ENCODE data around the gene NPR2.

Gene NPR2

DNA sequence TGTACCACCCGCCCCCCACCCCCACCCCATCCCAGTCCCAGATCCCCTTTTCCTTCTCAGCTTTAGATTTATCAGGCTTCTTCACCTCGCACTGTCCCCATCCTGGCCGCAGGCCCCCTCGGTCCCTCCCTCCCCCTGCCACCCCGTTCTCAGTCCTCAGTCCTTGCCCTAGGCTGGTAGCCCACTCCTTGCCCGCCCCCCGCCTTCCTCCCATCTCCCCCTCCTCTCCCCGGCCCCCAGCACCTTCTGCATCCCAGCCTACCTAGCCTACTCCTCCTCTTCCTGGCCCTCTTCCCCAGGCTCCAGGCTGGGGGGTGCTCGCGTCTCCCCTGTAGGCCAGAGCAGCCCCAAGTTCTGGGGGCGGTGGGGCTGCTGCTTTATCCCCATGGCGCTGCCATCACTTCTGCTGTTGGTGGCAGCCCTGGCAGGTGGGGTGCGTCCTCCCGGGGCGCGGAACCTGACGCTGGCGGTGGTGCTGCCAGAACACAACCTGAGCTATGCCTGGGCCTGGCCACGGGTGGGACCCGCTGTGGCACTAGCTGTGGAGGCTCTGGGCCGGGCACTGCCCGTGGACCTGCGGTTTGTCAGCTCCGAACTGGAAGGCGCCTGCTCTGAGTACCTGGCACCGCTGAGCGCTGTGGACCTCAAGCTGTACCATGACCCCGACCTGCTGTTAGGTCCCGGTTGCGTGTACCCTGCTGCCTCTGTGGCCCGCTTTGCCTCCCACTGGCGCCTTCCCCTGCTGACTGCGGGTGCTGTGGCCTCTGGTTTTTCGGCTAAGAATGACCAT is 828 bp downstream of the NPR2 start:
- DNase-seq (ENCODE audit: extremely low spot score), result no peak
- ChIA-PET CTCF (interaction anchor here (1.3 to 2.4 kb wide), 5 partner anchors 20 to 90 kb away, joined by 4 to 11 read pairs (median 9); partner anchors contain the start of genes MSMP and SPAG8), POLR2A (no interaction called here)
- TF ChIP-seq, protein P1, sequence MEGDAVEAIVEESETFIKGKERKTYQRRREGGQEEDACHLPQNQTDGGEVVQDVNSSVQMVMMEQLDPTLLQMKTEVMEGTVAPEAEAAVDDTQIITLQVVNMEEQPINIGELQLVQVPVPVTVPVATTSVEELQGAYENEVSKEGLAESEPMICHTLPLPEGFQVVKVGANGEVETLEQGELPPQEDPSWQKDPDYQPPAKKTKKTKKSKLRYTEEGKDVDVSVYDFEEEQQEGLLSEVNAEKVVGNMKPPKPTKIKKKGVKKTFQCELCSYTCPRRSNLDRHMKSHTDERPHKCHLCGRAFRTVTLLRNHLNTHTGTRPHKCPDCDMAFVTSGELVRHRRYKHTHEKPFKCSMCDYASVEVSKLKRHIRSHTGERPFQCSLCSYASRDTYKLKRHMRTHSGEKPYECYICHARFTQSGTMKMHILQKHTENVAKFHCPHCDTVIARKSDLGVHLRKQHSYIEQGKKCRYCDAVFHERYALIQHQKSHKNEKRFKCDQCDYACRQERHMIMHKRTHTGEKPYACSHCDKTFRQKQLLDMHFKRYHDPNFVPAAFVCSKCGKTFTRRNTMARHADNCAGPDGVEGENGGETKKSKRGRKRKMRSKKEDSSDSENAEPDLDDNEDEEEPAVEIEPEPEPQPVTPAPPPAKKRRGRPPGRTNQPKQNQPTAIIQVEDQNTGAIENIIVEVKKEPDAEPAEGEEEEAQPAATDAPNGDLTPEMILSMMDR (IDR thresholded peaks at IDR 0.05; ENCODE audit: control extremely low read depth, extremely low read depth, low read depth, missing control alignments), result no peak

DNA sequence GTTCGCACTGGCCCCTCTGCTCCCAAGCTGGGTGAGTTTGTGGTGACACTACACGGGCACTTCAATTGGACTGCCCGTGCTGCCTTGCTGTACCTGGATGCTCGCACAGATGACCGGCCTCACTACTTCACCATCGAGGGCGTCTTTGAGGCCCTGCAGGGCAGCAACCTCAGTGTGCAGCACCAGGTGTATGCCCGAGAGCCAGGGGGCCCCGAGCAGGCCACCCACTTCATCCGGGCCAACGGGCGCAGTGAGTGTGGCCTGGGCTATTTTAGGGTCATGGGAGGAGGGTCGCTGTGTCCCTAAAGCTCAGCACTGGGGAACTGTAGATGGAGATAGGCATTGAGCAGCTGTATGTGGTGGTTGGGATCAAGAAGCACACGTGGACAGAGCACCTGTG is 1.4 kb downstream of the NPR2 start:
- CTCF ChIA-PET, result interaction anchor here (1.3 to 2.4 kb wide), 4 partner anchors 19 to 89 kb away, joined by 4 to 9 read pairs (median 8); partner anchors contain the start of gene SPAG8
- TF ChIP-seq, protein P1 (IDR thresholded peaks at IDR 0.05; ENCODE audit: control extremely low read depth, extremely low read depth, low read depth, missing control alignments), result no peak
- POLR2A ChIA-PET, result no interaction called here
- no peak for DNase-seq (ENCODE audit: extremely low spot score)

DNA sequence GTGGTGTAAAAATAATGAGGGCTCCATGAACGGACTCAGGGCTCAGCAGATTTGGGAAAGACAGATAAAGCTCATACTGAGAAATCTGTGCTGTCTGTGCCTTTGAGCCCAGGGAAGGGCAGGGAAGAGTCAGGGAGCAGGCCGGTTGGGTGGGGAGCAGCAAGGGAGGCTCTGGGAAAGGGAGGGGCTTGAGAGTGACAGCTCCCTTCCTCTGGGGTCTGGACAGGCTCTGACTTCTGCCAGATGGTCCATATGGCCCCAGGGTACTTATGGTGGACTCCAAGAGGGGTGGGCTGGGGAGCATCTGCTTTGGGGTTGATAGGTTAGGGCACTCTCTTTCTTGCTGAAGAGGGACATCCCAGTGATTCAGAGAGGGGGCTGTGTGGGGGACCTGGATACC is 2.1 kb downstream of the NPR2 start:
- ChIA-PET POLR2A (no interaction called here), CTCF (interaction anchor here (1.3 to 2.4 kb wide), 4 partner anchors 19 to 89 kb away, joined by 4 to 9 read pairs (median 8); partner anchors contain the start of gene SPAG8)
- DNase-seq (ENCODE audit: extremely low spot score), result no peak
- TF ChIP-seq, protein P1 (IDR thresholded peaks at IDR 0.05; ENCODE audit: control extremely low read depth, extremely low read depth, low read depth, missing control alignments), result no peak

DNA sequence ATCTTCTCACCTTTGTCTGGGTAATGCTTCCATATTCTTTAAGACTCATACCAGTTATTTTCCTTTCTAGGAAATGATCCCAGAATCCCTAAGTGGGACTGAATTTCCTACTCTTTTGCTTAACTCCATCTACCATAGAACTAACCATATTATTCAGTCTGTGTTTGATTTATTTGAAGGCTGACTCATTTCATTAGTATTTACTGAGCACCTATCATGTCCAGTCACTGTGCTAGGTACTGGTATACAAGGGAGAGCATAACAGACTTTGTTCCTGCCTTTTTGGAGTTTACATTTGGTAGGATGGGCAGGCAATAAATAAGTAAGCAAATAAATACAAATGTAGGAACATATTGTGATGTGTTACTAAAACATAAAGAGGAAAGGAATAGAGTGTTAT is 4.3 kb downstream of the NPR2 start:
- TF ChIP-seq, protein P1 (IDR thresholded peaks at IDR 0.05; ENCODE audit: control extremely low read depth, extremely low read depth, low read depth, missing control alignments), result no peak
- ChIA-PET CTCF (interaction anchor here (3.3 to 7.0 kb wide), 2 partner anchors 16 to 30 kb away, joined by 12 to 47 read pairs; partner anchors contain the start of genes HINT2 and SPAG8), POLR2A (no interaction called here)
- no peak for DNase-seq (ENCODE audit: extremely low spot score)

DNA sequence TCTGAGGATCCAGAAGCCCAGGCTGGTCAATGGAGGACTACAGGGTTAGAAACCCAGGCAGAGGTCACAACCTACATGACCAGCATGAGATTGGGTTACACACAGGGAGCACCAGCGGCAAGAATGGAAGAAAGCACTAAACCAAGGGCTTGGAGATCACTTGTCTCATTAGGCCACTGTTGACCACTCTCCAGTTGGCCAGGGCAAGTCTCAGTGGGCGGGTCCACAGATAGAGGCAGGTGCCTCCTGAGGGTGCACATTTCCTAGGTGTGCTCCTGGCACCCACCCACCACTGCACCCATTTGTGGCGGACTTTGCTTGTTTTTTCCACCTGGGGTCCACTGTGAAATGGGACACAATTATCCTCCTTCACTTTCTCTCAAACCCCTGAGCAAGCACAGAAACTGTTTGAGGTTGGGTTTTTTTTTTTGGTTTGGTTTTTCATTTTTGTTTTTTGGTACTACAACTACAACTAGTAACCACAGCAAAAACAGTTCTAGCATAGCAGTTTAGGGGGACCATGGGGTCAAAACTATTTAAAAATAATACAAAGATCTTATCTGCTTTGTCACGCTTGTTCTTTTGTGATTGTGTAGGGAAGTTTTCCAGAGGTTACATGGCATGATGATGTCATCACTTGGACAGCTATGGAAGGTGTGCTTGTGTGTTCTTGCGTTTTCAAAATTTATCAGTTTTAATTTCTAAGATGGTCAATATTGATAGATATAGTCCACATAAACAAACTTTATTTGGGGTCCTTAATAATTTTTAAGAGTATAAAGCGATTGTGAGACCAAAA is 6.1 kb downstream of the NPR2 start:
- CTCF ChIA-PET, result interaction anchor here (0.7 to 13.0 kb wide), 8 partner anchors 8 to 100 kb away, joined by 3 to 72 read pairs (median 8); partner anchors contain the start of genes HINT2 and SPAG8
- no peak for DNase-seq (ENCODE audit: extremely low spot score)
- POLR2A ChIA-PET, result interaction anchor here (0.5 kb wide), 1 partner anchor 1955 kb away, joined by 8 read pairs; no protein-coding TSS in a partner anchor
- TF ChIP-seq, protein P1 (IDR thresholded peaks at IDR 0.05; ENCODE audit: control extremely low read depth, extremely low read depth, low read depth, missing control alignments), result no peak

DNA sequence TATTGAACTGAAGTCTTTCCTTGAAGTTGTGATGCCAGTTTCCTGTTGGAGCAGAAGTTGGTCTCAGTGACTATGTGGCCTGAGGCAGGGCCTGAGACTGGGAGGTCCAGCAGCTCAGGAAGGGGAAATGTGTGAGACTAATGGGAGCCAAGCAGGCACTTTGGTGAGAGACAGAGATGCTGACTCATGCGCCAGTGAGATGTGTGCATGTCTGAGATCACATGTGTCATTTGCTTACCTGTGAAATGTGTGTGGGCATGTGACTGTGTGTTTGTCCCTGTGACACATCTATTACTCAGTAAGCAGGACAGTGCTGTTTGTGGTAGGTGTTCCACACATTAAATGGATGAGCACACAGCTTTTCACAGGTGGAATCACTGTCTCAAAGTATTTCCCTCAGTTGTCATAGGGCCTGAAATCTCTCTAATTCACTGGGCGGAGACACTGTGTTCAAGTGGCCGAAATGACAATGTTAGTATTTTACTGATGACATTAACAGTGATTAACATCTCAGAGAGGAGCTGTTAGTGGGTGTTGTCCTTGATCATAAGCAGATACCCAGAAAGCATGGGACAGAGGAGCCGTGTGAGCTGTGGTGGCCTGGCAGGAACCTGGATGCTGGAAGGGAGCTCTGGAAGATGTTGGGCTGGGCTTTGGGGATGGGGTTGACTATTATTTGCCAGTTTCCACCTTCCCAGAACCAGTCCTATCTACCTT is 7.4 kb downstream of the NPR2 start:
- TF ChIP-seq, protein P1 (IDR thresholded peaks at IDR 0.05; ENCODE audit: control extremely low read depth, extremely low read depth, low read depth, missing control alignments), result no peak
- CTCF ChIA-PET, result interaction anchor here (3.7 to 13.0 kb wide), 3 partner anchors 9 to 27 kb away, joined by 14 to 72 read pairs (median 47); partner anchors contain the start of genes HINT2 and SPAG8
- no peak for DNase-seq (ENCODE audit: extremely low spot score)
- POLR2A ChIA-PET, result no interaction called here
